ENCODE data around the gene METTL4. TPM values are rescaled to one million over a fixed set of nuclear protein-coding genes. Genes with fewer than 3 reads are reported as not detected.

Gene METTL4
- total RNA-seq, 1 experiment from 2014 or later, result 15.5 TPM

GRCh38 chr18:2534906-2535305 is 36.4 kb downstream of the METTL4 start:
- no peaks in the 10 kb centered on the region for H3K9me3 ChIP-seq (ENCODE audit: control insufficient read depth in 1 of 2, insufficient read depth in 1 of 2, low read depth in 1 of 2, low read length in 2 of 2)
- DNase-seq (ENCODE audit: low read depth, low spot score) (no peak), ATAC-seq (no peak)
- no peak overlapping the region for H3K4me2 ChIP-seq (ENCODE audit: low read length)
- no peak for TF ChIP-seq CBX3 (IDR thresholded peaks at IDR 0.05; ENCODE audit: low read depth)
- TF ChIP-seq POLR2A (IDR thresholded peaks at IDR 0.05; ENCODE audit: borderline replicate concordance, extremely low read depth, insufficient read depth, insufficient read length), result no peak
- no peak for TF ChIP-seq REST (IDR thresholded peaks at IDR 0.05; ENCODE audit: low read depth)
- no peak for TF ChIP-seq ATF3 (IDR thresholded peaks at IDR 0.05)
- no peak for TF ChIP-seq MAX (IDR thresholded peaks at IDR 0.05)
- TF ChIP-seq EZH2phosphoT487 (IDR thresholded peaks at IDR 0.05; ENCODE audit: borderline replicate concordance), result no peak
- TF ChIP-seq YY1 (IDR thresholded peaks at IDR 0.05; ENCODE audit: extremely low read depth, insufficient replicate concordance, low read depth, low read length), result no peak
- TF ChIP-seq TCF7L2 (IDR thresholded peaks at IDR 0.05; ENCODE audit: borderline replicate concordance, extremely low read depth, insufficient read depth, insufficient read length), result no peak
- BruUV-seq (replicated peaks), result no TSS peak
- CTCF ChIA-PET, result no interaction called here
- no peak overlapping the region for H2AFZ ChIP-seq (ENCODE audit: low read depth, low read length, poor library complexity, severe bottlenecking)
- no peak overlapping the region for H3K4me3 ChIP-seq (replicated peaks in 1 of 2; ENCODE audit: low read depth in 1 of 2, low read length in 2 of 2)
- no peak overlapping the region for H3K27ac ChIP-seq (ENCODE audit: low read depth, low read length)
- H4K20me1 ChIP-seq (ENCODE audit: insufficient read depth), result no peaks in the 10 kb centered on the region
- POLR2A ChIA-PET, result no interaction called here
- H3K4me1 ChIP-seq (ENCODE audit: control insufficient read depth in 1 of 2, insufficient read depth in 2 of 2, low read length in 2 of 2), result no peaks in the 10 kb centered on the region
- H3K36me3 ChIP-seq (ENCODE audit: control insufficient read depth in 1 of 2, insufficient read depth in 2 of 2, low read length in 2 of 2), result no peaks in the 10 kb centered on the region
- no peaks in the 10 kb centered on the region for H3K9me2 ChIP-seq (ENCODE audit: insufficient read depth)
- H3K9ac ChIP-seq (ENCODE audit: low read length), result no peak overlapping the region
- RAD21 ChIA-PET (ENCODE audit: low non-redundant PET in 1 of 2, low total read pairs in 2 of 2, uncharacterized antibody in 2 of 2, unreplicated experiment in 2 of 2), result no interaction called here
- H3K79me2 ChIP-seq (ENCODE audit: insufficient read depth, low read length), result no peaks in the 10 kb centered on the region
- intact Hi-C loops (cut with micrococcal nuclease), result no loop called here
- no peaks in the 10 kb centered on the region for H3K27me3 ChIP-seq (ENCODE audit: insufficient read depth, low read length)
